ENCODE data around the gene BAIAP2L2.
"Not testable (repeated sequence)": the region's sequence is repeated elsewhere in the genome, so short reads cannot be mapped to it uniquely, and the experiment has no call there.

Gene BAIAP2L2

DNA sequence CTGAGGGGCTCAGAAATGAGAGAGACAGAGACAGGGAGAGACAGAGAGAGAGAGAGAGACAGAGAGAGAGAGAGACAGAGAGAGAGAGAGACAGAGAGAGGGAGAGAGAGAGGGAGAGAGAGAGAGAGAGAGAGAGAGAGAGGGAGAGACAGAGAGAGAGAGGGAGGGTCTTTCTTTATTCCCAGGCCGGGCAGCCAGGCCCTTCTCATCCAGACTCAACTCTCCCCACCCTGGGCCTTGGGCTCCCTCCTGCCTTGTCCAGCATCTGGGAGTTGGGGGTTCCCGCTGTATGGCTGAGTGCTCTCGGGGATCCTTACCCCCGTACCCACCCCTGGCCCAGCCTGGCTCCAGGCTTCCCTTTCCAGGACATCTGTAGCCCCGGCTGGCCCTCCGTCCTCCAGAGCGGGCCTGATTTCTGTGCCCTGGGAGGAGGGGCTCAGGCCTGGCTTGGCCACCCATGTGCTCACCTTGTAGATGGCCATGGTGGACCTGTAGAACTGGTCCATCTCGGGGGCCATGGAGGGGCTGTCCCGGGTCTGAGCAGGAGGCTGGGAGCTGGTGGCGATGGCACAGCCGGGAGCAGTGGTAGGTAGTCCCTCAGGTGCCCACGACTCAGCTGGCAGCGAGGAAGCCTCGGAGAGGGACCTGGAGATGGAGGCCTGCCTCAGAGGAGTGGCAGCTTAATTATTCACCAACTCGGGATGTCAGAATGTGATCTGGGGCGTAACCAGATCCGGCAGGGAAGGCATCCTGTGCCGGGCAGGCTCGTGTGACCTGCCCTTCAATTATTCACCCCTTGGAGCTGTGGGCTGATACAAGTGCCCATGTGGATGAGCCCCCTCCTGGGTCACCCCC lies at the start of gene BAIAP2L2:
BAIAP2L2 (minus strand) TSS at position 677 of the 855 bp plus-strand sequence; CDS start at position 518, 159 bp downstream.
- no peak for FAIRE-seq

GRCh38 chr22:38155703-38156102 lies 45.2 kb upstream of the BAIAP2L2 start:
- no peak for FAIRE-seq

GRCh38 chr22:38154563-38154915 lies 44.1 kb upstream of the BAIAP2L2 start:
- not testable (repeated sequence) for FAIRE-seq

- FAIRE-seq = no peak
Measured at GRCh38 chr22:38153821-38154562, 43.5 kb upstream of the BAIAP2L2 start.

- FAIRE-seq = no peak
Measured at GRCh38 chr22:38151126-38151500, 40.6 kb upstream of the BAIAP2L2 start.

DNA sequence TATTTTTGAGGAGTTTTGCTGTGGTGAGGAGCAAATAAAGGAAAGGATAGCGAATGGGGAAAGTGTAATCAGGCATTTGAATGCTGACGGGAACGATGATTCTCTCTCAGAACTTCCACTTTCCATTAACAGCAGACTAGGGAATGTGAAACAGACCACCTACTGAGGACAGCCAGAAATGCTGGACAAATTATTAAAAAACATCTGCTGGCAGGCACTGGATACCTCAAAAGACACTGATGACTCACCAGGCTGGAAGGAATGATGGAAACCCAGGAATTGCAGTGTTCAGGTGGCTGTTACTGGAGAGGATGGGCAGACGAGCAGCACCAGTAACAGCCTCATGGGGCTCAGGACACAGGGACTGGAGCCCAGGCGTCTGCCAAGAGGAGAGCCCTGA lies 37.8 kb upstream of the BAIAP2L2 start:
- no peak for FAIRE-seq

- not testable (repeated sequence) for FAIRE-seq
Measured at GRCh38 chr22:38146166-38146565, 35.7 kb upstream of the BAIAP2L2 start.

- no peak for FAIRE-seq
Measured at GRCh38 chr22:38144025-38144405, 33.5 kb upstream of the BAIAP2L2 start.

DNA sequence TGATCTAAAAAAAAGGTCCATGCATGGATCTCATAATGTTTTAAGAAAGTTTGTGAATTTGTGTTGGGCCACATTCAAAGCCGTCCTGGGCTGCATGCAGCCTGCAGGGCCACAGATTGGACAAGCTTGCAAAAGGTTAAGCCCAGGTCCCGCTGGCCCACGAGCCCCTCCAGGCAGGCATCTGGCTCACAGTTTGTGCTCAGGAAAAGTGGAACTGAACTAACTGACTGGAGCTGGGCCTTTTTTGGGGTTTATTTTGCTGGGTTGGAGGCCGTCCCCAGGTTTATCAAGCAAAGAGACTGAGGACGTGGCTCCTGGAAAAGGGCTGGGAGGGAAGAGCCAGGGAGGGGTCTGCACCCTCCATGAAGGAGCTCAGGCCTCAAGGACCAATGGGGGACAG lies 32.1 kb upstream of the BAIAP2L2 start:
- no peak for FAIRE-seq

DNA sequence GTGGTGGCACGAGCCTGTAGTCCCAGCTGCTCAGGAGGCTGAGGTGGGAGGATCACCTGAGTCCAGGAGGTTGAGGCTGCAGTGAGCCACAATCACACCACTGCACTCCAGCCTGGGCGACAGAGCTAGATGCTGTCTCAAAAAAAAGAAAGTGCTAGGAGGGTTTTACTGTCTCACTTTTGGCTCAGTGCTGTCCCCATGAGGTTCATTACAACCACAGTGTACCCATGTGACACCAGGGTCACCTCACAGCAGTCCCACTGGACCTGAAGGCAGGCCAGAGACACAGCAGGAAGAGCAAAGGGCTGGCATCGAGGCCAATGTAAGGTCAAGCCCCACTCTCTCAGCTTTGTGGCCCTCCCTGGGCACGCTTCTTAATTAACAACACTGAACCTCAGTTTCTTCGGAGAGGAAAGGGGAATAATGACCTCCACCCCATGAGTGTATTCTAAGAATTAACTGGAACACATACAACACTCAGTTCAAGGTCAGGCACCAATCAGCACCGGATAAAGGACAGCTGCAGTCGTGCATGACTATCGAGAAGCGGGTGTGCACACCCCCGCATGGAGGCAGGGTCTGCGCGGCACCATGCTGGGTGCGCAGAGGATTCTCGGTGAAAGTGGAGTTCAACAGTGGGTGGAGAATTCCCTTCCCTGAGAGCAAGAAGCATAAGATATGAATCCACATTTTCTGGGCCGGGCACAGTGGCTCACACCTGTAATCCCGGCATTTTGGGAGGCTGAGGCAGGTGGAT lies 30.9 kb upstream of the BAIAP2L2 start:
- no peak for FAIRE-seq

GRCh38 chr22:38139901-38140300 lies 29.4 kb upstream of the BAIAP2L2 start:
- no peak for FAIRE-seq

GRCh38 chr22:38138961-38139360 lies 28.5 kb upstream of the BAIAP2L2 start:
- FAIRE-seq = no peak

- no peak for FAIRE-seq
Measured at GRCh38 chr22:38137876-38138687, 27.6 kb upstream of the BAIAP2L2 start.

DNA sequence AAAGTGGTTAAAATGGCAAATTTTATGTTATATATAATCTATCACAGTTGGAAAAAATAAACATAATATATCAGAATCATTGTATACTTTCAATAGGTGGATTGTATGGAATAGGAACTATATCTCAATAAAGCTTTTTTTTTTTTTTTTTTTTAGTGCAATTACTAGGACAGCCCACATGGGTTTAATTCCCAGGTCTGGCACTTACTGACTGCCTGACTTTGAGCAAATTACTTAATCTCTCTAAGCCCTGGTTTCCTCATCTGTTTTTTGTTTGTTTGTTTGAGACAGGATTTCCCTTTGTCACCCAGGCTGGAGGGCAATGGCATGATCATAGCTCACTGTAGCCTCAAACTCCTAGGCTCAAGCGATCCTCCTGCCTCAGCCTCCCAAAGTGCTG lies 26.1 kb upstream of the BAIAP2L2 start:
- no peak for FAIRE-seq

DNA sequence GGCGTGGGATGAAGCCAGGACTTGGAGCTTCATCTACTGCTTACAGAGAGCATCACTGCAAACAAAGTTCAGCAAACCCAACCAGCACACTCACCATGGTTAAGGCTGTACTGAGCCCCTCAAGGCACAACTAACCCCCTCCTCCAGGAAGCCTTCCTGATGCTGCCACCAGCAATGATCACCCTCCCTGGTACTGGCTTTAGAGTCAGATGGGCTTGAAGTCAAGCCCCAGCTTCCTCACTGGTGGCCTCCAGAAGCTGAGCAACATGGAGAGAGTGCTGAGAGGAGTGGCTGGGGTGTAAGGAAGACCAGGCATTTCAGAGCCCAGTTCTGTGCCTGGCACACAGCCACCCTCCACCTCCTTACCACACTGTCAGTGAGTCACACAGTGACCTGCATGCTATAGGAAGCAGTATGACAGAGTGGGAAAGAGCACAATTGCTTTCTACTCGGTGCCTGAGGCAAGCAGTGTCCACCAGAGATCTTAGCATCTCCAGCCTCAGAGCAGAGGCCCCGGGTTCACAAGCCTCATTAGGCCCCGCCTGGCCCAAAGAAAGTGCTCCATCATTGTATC lies 24.7 kb upstream of the BAIAP2L2 start:
- FAIRE-seq = no peak

DNA sequence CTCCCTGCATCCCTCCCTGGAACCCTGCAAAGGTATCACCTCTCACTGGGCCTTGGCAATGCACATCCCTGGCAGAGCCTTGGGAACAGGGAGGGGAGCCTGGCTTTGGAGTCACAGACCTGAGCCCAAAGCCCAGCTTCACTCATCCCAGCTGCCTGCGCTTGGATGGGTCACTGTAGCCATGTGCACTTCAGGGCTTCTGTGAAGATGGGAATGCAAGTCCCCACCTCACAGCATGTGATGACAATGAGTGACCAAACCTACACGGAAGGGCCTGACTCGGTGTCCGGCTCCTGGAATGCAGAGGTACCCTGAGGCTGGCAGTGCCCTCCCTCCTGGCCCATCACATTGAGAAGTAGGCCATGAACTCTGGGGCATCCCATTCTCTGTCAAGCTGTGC lies 22.8 kb upstream of the BAIAP2L2 start:
- FAIRE-seq = no peak

- FAIRE-seq = no peak
Measured at GRCh38 chr22:38132794-38133193, 22.3 kb upstream of the BAIAP2L2 start.

DNA sequence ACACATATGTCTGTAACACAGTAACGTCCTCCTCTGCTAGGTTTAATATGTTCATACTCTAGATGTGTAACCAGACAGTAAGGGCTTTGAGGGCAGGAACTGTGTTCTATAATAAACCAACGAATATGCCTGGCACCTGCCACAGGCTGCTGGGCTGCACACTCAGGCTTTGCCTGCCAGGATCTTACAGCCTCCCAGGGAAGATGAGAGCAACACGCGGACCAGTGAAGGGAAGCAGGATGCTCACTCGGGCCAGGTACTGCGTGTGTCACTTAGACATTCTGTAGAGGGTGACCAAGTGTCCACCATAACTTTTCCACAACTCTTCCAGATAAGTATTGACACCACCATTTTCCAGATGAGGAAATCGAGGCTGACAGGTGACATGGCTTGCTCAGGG lies 21.7 kb upstream of the BAIAP2L2 start:
- no peak for FAIRE-seq

DNA sequence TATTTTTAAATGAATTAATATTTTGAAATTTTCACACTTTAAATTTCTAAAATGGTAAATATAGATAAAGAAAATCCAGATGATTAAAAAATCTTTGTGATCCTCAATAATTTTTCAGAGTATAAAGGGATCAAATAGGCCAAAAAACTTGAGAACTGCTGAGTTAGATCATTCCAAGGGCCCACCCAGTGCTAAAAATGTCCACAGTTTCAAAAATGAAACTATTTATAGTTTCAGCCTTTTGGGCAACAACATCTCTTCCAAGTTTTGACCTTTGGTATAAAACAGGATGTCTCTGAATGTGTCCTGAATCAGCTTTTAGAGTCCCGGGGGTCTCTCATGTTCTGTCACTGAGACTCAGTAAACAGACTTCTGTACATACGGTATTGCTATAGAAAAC lies 20.9 kb upstream of the BAIAP2L2 start:
- FAIRE-seq = no peak

GRCh38 chr22:38129856-38130255 lies 19.4 kb upstream of the BAIAP2L2 start:
- no peak for FAIRE-seq

- no peak for FAIRE-seq
Measured at GRCh38 chr22:38129021-38129420, 18.5 kb upstream of the BAIAP2L2 start.

- FAIRE-seq = no peak
Measured at GRCh38 chr22:38127869-38128268, 17.4 kb upstream of the BAIAP2L2 start.
